HG03097 (cell line): ENCODE results near the gene CNPY1.
A peak's percentile ranks its signal among the peaks of the same experiment; 100 is the strongest.

ENCODE experiments used
- ATAC-seq: cut with Tn5 transposase; IDR thresholded peaks from one replicate; pipeline ENCODE4 v1.9.1; 2021; ENCODE audit not compliant: unreplicated experiment, low FRiP score

Gene CNPY1

DNA sequence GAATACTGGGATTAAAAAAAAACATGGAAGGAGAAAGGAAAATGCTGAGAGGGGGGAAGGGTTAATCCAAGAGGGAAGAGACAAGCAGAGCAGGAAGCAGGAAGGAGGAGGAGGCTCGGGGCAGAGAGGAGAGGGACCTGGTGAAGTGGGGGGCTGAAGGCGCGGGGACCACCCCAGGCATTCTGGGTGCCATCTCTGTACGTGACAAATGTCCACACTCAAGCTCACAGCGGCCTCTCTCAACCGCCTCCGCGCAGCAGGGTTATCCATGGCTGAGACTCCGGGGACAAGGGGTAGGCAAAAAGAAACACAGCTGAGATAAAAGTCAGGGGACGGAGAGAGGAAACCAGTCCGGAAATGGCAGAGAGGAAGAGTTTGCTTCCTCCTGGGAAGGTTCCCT lies 54.5 kb downstream of the CNPY1 start:
- ATAC-seq = no peak

DNA sequence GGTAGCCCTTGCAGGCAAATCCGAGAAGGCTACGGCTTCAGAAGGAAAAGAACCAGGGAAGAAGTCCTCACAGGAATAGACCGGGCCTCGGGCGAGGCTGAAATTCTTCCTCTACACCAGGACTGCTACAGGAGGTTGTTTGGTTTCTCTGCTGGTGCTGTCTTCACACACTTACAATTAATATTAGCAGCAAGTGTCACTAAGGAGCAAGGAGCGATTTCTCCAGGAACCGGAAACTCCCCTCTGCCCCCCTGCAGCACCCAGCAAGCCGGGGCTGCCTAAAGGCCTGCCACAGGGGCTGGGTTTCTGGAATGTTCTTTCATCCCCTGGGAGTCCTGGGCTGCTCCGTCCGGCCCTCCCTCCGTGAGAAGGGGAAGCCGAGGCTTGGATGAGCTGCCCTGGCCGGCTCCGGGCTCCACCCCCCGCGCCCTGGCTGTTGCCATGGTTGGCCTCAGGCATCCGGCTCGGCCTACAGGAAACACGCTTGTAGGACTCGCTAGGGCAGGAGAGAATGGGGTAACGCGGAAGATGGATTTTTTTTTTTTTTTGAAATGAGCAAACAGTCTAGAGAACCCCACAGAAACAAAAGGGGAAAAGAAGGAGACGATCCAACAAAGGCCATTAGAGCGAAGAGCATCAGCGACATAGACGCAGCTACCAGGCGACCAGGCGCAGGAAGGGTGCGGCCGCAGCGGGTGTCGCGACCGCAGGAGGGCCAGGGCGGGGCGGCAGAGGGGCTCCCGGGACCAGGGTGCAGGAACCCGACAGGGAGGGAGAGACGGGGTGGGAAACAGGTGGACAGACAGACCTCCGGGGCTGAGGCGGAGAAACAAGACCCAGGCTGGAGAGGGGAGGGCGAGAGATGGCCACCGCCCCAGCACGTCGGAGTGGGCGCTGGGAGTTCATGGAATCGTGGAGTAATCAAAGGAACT lies 55.4 kb downstream of the CNPY1 start:
- ATAC-seq = peak; percentile 95

DNA sequence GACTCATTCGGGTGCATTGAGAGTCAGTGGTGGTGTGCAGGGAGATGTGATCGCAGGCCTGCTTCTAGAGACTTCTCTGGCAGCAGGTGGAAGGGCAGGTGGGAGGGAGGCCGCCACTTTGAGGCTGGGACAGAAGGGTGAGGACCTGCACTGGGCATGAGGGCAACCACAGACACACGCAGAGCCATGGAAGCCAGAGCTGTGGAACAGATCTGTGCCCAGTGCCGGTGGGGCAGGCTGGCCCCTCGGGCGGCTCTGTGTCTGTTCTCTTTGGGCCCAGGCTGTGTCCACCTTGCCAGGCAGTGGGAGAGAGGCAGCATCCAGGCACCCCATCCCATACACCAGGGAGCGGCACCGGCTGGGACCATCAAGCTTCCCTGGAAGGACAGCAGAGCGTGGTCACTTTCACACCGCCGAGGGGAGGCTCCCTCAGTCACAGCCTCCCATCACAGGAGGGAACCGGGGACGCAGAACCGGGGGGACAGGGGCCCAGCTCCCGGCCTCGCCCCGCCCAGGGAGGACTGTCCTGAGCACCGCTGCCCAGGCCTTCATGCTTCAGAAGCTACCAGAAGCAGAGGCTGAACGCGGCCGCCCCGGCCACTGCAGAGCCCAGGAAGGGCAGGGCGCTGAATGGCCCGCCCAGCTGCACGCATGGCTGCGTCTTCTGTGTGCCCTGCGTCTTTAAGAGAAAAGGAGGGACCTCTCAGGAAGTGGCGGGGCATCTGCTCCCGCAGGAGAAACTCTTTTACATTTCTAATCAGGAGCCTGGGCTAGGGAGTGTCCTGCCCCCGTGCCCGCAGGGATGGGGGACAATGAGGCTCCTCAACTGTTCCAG lies 56.3 kb downstream of the CNPY1 start:
- no peak for ATAC-seq

DNA sequence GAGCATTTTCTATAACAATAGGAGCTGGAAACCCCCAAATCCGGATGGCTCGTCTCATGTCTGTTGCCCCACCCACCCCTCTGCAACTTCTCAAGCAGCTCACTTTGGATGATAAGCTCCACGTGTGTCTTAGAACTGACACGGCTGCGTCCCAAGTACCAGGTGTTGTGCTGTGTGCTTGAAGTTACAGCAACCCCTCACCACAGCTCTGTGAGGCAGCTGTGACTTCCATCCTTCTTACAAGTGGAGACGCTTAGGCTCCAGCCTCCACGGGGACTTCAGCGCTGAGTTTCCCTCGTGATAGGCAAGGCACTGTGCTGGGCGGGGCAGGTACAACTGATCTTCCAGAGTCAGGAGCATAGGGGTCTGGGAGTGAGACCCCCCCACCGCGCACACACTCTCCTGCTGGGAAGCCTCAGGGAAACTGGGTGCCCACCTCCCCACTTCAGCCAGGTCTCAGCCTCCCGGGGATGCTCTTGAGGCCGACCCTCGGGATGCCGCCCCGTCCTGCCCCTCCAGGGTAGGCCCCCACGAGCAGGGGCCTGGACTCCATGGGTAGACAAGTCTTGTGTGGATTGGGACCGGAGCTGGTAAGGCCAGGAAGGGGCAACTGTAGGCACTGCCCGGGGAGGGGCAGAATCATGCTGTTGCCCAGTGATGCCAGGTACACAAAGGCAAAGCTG lies 57.1 kb downstream of the CNPY1 start:
- no peak for ATAC-seq

DNA sequence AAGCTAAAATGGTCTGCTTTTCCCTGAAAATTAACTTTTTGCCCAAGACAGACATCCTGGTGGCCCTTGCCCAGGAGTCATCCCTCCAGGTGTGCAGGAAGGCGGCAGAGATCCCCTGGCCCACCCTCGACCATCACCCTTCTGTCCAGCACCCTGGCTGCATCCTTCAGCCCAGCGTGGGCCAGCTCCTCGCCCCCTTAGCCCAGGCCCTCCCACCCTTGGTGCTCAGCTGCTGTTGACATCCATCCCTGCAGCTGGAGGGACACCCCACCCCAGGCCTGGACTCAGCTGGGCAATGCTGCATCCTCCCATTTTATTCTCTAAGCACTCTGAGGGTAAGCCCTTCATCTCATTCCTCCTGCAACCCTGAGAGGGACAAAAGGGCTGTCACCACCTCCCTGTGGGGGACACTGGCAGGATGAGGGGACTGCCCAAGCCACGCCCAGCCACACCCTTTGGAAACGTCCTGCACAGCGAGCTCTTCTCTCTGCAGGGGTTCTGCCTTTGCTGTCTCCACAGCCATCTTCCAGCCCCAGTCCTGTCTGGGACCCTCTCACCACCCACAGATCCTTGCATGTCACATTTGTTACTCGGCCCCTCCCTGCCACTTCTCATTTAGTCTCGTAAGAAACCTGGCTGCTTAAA lies 57.8 kb downstream of the CNPY1 start:
- no peak for ATAC-seq

DNA sequence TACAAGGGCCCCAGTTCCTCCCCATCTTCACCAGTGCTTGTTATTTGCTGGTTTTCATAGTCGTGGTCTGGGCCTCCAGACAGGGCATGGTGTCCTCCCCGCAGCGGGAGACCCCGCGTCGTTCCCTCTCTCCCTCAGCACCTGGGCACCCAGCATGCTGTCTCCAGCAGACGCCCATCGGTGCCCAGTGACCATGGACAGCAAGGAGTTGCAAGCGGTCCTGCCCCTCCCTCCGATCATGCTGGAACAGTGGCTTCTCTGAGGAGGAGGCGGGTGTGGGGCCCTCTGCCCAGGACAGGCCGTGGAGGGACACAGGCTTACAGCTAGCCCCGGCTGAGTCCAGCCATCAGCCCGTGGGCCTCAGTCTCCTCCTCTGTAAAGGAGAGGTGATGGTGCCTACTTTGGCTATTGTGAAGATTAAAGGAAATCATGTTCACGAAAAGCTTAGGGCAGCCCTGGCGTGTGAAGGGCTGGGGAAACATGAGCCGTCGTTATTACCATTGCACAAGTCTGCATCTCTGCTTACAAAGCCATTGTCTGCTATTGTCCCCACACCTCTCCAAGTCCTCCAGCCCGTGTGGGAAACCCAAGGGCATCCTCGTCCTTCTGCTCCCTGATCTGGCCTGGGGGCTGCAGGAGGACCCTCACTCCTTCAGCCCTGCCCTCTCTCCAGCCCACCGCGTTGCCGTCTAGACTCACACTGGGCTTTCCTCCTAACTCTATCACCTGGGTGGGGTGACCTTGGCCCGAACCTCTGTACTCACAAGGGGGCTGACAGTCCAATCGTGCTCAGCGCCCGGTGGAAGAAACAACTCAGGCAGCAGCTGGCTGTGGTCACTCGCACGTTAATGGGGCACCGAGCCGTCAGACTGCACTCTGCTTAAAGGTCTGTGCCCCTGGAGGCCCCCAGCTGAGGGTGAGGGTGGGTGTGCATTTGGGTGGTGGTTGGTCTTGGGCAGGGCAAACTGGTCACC lies 58.6 kb downstream of the CNPY1 start:
- no peak for ATAC-seq

DNA sequence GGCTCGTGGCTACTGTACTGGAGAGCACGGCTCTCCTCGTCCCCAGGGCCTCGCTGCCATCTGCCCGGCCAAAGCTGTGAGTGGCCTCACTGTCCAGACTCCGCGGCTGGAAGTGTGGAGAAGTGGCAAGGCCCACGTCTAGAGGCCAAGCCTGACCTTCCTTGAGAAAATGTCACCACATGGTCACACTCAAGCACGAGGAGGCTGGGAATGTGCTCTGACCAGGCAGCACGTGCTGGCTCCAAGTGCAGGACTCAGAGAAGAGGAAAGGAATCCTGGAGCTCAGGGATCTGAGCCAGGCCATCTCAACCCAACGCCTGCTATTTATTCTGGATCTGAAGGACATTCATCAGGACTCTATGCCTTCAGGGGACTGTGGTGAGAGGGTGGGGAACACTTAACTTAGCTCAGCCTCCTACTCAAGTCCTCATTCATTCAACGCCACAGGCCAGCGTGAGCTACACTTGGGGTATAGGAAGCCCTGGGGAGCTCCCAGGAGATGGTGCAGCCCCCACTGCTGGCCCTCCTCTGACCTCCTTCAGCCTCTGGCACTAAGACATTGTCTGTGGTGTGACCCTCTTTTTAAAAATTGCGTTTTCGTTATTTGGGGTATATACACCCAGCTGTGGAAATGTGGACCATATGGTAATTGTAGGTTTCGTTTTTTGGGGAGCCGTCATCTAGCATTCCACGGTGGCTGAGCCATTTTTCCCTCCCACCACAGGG lies 59.4 kb downstream of the CNPY1 start:
- no peak for ATAC-seq

DNA sequence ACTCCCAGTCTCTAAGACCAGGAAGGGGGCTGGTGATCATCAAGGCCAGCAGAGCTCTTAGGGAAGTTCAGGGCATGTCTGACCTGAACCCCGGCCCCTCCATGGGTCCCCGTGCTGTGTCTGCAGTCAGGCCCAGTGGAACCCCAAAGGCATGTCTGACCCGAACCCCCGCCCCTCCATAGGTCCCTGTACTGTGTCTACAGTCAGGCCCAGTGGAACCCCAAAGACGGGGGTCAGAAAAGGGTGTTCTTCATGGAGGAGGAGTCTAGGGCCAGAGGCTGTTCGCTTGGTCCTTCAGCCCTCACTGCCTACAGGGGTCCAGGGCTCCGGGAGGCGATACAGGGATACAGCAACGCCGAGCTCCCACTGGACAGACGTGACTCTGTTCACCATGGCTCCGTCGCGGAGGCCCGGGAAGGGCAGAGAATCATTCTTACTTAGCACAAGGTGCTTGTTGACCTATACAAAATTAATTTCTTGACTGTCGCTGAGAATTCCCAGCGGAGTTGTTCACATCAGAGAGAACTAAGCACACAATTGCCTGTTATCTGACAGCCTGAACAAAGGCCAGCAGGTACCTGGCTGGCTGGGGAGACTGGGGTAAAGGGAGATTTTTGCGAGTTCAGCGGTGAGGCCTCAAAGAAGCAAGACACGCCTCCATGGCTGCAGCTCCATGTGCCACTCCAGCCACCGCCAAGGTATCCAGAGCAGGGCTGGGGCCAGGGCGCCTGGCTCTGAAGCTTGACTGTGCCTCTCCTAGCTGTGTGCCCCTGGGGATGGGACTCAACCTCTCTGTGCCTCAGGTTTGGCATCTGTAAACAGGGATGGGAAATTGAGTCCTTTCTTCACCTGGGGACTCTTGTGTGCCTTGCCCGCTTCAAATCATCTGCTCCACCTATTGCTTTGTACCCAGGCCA lies 61.6 kb downstream of the CNPY1 start:
- no peak for ATAC-seq

DNA sequence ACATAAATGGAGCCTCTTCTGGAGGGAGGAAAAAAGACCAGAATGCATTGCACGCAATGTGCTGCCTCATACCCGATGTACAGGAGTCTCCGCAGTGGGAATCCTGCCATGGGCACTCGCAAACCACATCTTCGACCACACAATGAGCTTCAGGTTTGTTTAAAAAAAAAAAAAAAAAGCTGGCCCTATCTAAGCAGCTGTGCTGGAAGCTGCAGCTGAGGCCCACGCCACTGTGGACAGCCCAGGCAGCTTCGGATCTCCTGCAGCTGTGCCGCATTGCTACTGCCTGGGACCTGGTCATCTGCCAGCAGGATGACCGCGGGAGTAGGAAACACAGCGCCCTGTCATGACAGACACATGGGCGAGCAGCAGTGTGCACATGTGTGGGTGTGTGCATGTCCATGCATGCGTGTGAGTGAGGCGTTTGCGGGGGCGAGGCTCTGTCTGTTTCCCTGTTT lies 62.5 kb downstream of the CNPY1 start:
- no peak for ATAC-seq

DNA sequence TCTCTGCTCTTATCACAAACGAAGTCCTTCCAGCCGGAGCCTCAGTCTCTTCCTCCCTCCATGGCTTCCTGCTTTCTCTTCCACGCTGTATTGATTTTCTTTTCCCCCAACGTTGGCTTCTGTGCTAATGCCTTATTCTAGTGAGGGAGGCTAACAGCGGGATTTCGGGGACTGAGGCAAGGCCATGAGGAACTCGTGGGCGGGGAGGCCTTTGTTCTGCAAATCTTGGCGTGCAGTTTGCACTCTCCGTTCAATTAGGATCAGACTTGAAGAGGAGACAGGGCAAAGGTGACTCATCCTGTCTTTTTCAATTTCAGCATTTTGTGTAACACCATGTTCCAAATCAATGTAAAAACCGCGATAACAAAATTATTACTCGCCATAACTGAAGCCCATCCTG lies 63.1 kb downstream of the CNPY1 start:
- ATAC-seq = no peak

DNA sequence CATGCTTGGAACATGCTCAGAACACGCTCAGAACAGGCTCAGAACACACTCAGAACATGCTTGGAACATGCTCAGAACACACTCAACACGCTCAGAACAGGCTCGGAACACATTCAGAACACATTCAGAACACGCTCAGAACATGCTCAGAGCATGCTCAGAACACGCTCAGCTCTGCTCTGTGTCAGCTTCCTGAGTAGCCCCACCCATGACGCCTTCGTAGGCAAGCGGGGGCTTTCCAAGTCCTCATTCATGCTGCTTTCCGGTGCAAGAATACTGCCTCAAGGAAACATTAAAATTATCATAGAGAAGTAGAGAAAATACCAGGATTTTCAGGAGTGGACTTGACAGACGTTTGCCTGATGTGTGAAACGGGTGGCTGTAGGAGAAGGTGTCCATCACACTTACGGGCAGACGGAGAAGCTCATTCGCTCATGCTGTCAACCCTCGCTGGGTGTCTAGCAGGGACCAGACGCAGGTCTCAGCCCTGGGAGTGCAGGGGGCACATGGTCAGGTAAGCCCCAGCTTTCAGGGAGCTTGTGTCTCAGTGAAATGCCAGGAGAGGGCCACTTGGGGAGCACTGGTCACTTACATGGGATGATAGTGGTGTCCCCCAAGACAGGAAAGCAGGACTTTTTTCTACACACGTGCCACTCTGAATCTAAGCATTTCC lies 63.7 kb downstream of the CNPY1 start:
- no peak for ATAC-seq

DNA sequence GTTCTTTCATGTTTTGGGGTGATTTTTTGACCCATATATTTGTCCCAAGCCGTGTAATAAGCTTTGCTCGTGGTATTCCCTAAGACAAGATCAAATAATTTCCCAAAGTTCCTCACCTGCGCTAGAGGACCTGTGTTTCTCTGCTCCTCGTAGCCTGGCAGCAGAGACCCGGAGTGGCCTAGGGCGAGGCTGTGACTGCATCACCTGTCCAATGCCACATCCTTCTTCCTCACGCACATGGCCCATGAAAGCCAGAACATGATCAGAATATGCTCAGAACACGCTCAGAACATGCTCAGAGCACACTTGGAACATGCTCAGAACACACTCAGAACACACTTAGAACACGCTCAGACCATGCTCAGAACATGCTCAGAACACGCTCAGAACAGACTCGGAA lies 64.6 kb downstream of the CNPY1 start:
- ATAC-seq = no peak

DNA sequence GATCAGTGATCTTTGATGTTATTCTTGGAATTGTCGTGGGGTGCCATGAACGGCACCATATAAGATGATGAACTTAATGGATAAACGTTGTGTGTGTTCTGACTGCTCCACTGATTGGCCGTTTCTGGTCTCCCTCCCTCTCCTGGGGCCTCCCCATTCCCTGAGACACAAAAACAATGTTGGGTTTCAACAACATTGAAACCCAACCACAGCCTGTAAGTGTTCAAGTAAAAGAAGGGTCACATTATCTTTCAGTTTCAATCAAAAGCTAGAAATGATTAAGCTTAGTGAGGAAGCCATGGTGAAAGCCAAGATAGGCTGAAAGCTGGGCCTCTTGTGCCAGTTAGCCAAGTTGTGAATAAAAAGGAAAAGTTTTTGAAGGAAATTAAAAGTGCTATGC lies 68.9 kb downstream of the CNPY1 start:
- peak; percentile 94 for ATAC-seq

DNA sequence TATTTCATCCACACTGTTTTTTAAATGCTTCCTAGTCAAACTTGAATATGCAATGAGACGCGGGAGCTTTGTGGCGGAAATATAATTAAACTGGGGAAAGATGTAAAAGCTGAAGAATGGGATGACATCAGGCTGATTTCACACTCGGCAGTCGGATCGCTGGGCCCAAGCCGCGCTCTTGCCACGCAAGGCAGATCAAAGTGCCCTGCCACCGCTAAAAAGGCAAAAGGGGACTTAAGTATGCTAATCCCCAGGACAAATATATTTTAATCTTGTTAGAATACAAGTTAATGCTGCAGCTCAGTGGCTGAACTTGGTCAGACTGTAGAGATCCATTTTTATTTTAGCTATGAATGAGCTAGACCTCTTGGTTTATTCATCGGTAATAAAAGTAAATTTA lies 74.6 kb downstream of the CNPY1 start:
- ATAC-seq = no peak

DNA sequence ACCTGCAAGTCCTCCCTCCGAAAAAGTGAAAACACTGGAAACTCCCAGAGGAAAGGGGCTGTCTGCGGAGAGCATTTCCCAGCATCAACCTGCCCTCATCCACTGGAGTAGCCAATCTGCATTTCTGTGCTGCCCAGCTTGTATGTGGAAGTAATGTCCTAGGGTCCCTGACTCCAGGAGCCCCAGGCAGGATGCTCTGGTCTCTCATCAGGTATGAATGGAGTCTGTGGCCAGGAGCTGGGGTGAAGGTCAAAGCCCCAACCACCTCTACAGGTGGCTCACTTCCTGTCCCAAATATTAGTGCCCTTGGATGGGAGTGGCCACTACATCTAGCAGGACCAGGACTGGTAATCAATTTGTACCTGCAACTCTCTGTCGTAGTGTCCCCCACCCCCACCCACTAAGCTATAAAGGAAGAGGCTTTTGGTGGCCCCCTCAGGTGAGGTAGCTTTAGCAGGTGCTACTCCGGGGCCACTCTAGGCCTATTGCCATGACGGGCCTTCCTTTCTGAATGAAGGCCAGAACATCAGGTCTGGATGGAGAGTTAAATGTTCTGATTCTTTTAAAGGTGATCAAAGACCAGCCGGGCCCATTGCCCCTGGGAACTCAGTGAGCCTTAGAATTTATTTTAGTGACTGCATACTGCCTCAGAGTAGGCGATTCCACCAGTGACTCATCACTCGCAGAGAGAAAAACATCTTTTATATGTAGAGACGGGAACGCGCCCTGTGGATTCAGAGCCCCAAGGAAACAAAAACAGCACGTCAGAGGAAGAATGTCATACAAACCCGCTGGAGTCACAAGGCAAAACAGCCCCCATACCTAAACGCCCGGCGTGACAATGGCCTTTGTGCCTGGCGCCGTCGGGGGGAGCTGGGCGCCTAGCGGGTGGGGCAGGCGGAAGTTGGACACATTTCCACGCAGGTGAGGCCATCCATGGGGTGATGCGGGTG lies 75.4 kb downstream of the CNPY1 start:
- no peak for ATAC-seq

DNA sequence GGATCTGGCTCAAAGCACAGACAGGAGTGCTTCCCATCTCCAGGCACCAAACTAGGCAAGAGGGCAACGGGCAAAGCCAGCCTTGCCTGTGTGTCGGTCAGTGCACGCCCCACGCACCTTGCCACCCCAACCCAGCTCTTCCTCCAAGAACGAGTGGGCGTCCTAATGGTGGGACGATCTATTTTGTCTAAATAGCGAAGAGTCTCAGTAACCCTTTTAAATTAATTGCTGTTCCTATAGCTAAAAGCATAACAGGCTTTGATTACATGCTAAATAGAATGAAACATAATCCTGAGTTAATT lies 76.2 kb downstream of the CNPY1 start:
- no peak for ATAC-seq
